Mesothelial cell of epicardium (in vitro differentiated cells): ENCODE data around the gene MVB12A. TPM values are rescaled to one million over a fixed set of nuclear protein-coding genes. Genes with fewer than 3 reads are reported as not detected.

ENCODE experiments used
- DNase-seq, 2 experiments: peaks; one replicate each; pipeline ENCODE4 v3.0.0; 2021; ENCODE audit warnings: low spot score in 2 of 2; ENCODE audit not compliant: unreplicated experiment in 2 of 2
- H3K27ac Mint-ChIP-seq: 2 replicates; pipeline ENCODE4 v1.8.0; 2021; ENCODE audit warnings: mixed read lengths
- H3K27me3 Mint-ChIP-seq: 2 replicates; pipeline ENCODE4 v1.8.0; 2021; ENCODE audit warnings: low read depth, mixed read lengths
- H3K36me3 Mint-ChIP-seq: 2 replicates; pipeline ENCODE4 v1.8.0; 2021; ENCODE audit warnings: mixed read lengths
- H3K4me1 Mint-ChIP-seq: 2 replicates; pipeline ENCODE4 v1.8.0; 2021; ENCODE audit warnings: mixed read lengths
- H3K4me3 Mint-ChIP-seq: 2 replicates; pipeline ENCODE4 v1.8.0; 2021; ENCODE audit warnings: mild to moderate bottlenecking, moderate library complexity, mixed read lengths
- H3K9me3 Mint-ChIP-seq: 2 replicates; pipeline ENCODE4 v1.8.0; 2021; ENCODE audit warnings: mixed read lengths
- total RNA-seq: library from RNA; stranded (reverse); gene quantifications from 3 replicates; pipeline ENCODE4 v1.2.1, GENCODE V29; 2021
- TF ChIP-seq, protein P1 (sequence below): fragments of 200-600 bp; sonication (generic); IDR thresholded peaks from one replicate; pipeline ENCODE4 v1.5.0; 2021; ENCODE audit warnings: antibody characterized with exemption; ENCODE audit not compliant: unreplicated experiment

Gene MVB12A
- total RNA-seq, 1 donor from 2014 or later, result 53.5 TPM

DNA sequence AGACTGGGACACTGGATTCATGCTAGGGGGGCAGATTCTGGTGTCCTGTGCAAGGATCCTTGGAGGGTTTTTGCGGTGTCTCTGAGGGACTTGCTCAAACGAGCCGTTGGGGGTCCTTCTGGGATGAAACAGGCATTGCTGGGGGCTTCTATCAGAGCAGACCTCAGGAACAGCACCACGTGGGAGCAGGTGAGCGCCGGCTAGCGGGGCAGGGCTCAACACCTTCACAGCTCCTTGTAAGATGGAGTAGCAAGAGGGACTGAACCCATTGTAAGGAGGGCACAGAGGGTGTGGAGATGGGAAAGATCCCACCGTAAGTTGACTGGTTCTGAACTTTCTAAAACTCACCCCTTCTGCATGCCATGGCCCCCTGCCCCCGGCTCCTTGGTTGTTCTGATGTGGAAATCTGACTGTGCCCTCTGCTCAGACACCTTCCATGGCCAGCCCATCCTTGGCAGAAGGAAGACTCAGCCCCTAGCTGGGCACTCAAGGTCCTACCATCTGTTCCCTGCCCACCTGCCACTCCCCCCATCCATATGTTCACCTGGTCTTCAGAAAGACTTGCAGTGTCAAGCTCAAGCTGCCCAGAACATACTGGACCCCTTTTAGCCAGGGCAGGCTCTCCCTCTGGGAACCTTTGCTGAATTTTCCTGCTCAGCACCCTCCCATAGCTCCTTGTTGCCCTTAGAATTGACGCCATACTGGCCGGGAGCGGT is 51.7 kb downstream of the MVB12A start:
- H3K36me3 Mint-ChIP-seq, result peaks cover 1% of the 10 kb centered on the region
- H3K4me3 Mint-ChIP-seq, result peak overlapping the region; percentile 88
- peaks cover 15% of the 10 kb centered on the region for H3K4me1 Mint-ChIP-seq
- DNase-seq, result no peak
- H3K27me3 Mint-ChIP-seq, result no peaks in the 10 kb centered on the region
- TF ChIP-seq, protein P1, sequence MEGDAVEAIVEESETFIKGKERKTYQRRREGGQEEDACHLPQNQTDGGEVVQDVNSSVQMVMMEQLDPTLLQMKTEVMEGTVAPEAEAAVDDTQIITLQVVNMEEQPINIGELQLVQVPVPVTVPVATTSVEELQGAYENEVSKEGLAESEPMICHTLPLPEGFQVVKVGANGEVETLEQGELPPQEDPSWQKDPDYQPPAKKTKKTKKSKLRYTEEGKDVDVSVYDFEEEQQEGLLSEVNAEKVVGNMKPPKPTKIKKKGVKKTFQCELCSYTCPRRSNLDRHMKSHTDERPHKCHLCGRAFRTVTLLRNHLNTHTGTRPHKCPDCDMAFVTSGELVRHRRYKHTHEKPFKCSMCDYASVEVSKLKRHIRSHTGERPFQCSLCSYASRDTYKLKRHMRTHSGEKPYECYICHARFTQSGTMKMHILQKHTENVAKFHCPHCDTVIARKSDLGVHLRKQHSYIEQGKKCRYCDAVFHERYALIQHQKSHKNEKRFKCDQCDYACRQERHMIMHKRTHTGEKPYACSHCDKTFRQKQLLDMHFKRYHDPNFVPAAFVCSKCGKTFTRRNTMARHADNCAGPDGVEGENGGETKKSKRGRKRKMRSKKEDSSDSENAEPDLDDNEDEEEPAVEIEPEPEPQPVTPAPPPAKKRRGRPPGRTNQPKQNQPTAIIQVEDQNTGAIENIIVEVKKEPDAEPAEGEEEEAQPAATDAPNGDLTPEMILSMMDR, result no peak
- H3K9me3 Mint-ChIP-seq, result no peaks in the 10 kb centered on the region
- no peak overlapping the region for H3K27ac Mint-ChIP-seq

DNA sequence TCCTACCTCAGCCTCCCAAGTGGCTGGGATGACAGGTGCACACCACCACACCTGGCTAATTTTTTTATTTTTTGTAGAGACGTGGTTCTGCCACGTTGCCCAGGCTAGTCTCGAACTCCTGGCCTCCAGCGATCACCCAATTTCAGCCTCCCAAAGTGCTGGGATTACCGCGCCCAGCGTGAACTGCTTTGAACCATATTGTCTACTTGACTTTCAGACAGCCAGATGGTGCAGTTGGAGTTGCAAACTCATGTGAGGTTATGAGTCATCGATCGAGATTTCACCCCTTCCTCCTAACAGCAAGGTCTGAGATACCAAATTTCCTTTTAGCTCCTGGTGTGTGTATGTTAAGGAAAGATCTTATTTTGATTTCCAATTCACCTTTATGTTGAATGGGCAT is 53.2 kb downstream of the MVB12A start:
- H3K36me3 Mint-ChIP-seq, result peaks cover 1% of the 10 kb centered on the region
- no peak for DNase-seq
- H3K9me3 Mint-ChIP-seq, result no peaks in the 10 kb centered on the region
- no peak overlapping the region for H3K4me3 Mint-ChIP-seq
- H3K4me1 Mint-ChIP-seq, result peaks cover 15% of the 10 kb centered on the region
- no peak overlapping the region for H3K27ac Mint-ChIP-seq
- H3K27me3 Mint-ChIP-seq, result no peaks in the 10 kb centered on the region
- TF ChIP-seq, protein P1, result no peak

Other genes with a start within 250 kb of the MVB12A start
- gene USE1, start 204.7 kb upstream of the MVB12A start, total RNA-seq, result 24.4 to 26.0 TPM (median 25.8 TPM) in 3 replicates
- gene OCEL1, start 193.8 kb upstream of the MVB12A start, total RNA-seq, result 14.3 to 19.2 TPM (median 16.2 TPM) in 3 replicates
- 59.1 to 61.8 TPM (median 61.2 TPM) in 3 replicates for gene NR2F6, start 174.1 kb upstream of the MVB12A start, total RNA-seq
- gene USHBP1, start 155.3 kb upstream of the MVB12A start, total RNA-seq, result 0.45 TPM in 1 of 3 replicates, not detected in the others
- gene BABAM1, start 152.6 kb upstream of the MVB12A start, total RNA-seq, result 91.6 to 98.6 TPM (median 92.2 TPM) in 3 replicates
- gene ANKLE1, start 138.1 kb upstream of the MVB12A start, total RNA-seq, result 3.6 to 4.1 TPM (median 3.7 TPM) in 3 replicates
- gene ABHD8, start 116.6 kb upstream of the MVB12A start, total RNA-seq, result 25.4 to 26.4 TPM (median 26.1 TPM) in 3 replicates
- 47.7 to 51.0 TPM (median 50.1 TPM) in 3 replicates for gene MRPL34, start 114.2 kb upstream of the MVB12A start, total RNA-seq
- gene DDA1, start 110.5 kb upstream of the MVB12A start, total RNA-seq, result 37.3 to 39.6 TPM (median 38.3 TPM) in 3 replicates
- 42.1 to 43.7 TPM (median 43.5 TPM) in 3 replicates for gene ANO8, start 85.2 kb upstream of the MVB12A start, total RNA-seq
- 42.5 to 47.0 TPM (median 45.0 TPM) in 3 replicates for gene GTPBP3, start 82.5 kb upstream of the MVB12A start, total RNA-seq
- gene PLVAP, start 42.7 kb upstream of the MVB12A start, total RNA-seq, result 0.93 to 1.1 TPM (median 0.94 TPM) in 3 replicates
- gene CCDC194, start 25.9 kb upstream of the MVB12A start, total RNA-seq, result 8.7 to 11.9 TPM (median 10.9 TPM) in 3 replicates
- 326 to 362 TPM (median 360 TPM) in 3 replicates for gene BST2, start 14.4 kb upstream of the MVB12A start, total RNA-seq
- gene TMEM221, start 28.6 kb downstream of the MVB12A start, total RNA-seq, result 4.8 to 6.0 TPM (median 5.1 TPM) in 3 replicates
- not detected in 3 replicates for gene NXNL1, start 40.9 kb downstream of the MVB12A start, total RNA-seq
- gene SLC27A1, start 50.5 kb downstream of the MVB12A start, total RNA-seq, result 25.1 to 27.5 TPM (median 26.0 TPM) in 3 replicates
- 100.0 to 106 TPM (median 104 TPM) in 3 replicates for gene PGLS, start 91.6 kb downstream of the MVB12A start, total RNA-seq
- 58.0 to 61.9 TPM (median 59.3 TPM) in 3 replicates for gene COLGALT1, start 135.6 kb downstream of the MVB12A start, total RNA-seq